ENCODE data around the gene SDK1.
"Not testable (repeated sequence)": the region's sequence is repeated elsewhere in the genome, so short reads cannot be mapped to it uniquely, and the experiment has no call there.

Gene SDK1

GRCh38 chr7:3721422-3721821, 420.4 kb downstream of the SDK1 start:
- no peak for DNase-seq (ENCODE audit: low read depth in 2 of 2, low spot score in 1 of 2)

- no peak for DNase-seq (ENCODE audit: low read depth in 2 of 2, low spot score in 1 of 2)
These were observed 421.4 kb downstream of the SDK1 start for GRCh38 chr7:3722396-3722922.

- DNase-seq (ENCODE audit: low read depth in 2 of 2, low spot score in 1 of 2) = no peak
These were observed 424.4 kb downstream of the SDK1 start for GRCh38 chr7:3725155-3726059.

- no peak for DNase-seq (ENCODE audit: low read depth in 2 of 2, low spot score in 1 of 2)
These were observed 429.2 kb downstream of the SDK1 start for GRCh38 chr7:3730276-3730675.

GRCh38 chr7:3732395-3733005, 431.4 kb downstream of the SDK1 start:
- DNase-seq (ENCODE audit: low read depth in 2 of 2, low spot score in 1 of 2) = no peak

- no peak for DNase-seq (ENCODE audit: low read depth in 2 of 2, low spot score in 1 of 2)
These were observed 432.6 kb downstream of the SDK1 start for GRCh38 chr7:3733541-3734140.

GRCh38 chr7:3738964-3739363, 437.9 kb downstream of the SDK1 start:
- DNase-seq (ENCODE audit: low read depth in 2 of 2, low spot score in 1 of 2) = no peak

- no peak for DNase-seq (ENCODE audit: low read depth in 2 of 2, low spot score in 1 of 2)
These were observed 438.9 kb downstream of the SDK1 start for GRCh38 chr7:3739983-3740382.

GRCh38 chr7:3747467-3747866, 446.4 kb downstream of the SDK1 start:
- no peak for DNase-seq (ENCODE audit: low read depth in 2 of 2, low spot score in 1 of 2)

GRCh38 chr7:3748389-3748788, 447.3 kb downstream of the SDK1 start:
- no peak for DNase-seq (ENCODE audit: low read depth in 2 of 2, low spot score in 1 of 2)

- no peak for DNase-seq (ENCODE audit: low read depth in 2 of 2, low spot score in 1 of 2)
These were observed 452.8 kb downstream of the SDK1 start for GRCh38 chr7:3753868-3754267.

- DNase-seq (ENCODE audit: low read depth in 2 of 2, low spot score in 1 of 2) = no peak
These were observed 453.7 kb downstream of the SDK1 start for GRCh38 chr7:3754493-3755341.

GRCh38 chr7:3755778-3756453, 454.9 kb downstream of the SDK1 start:
- not testable (repeated sequence) for DNase-seq (ENCODE audit: low read depth in 2 of 2, low spot score in 1 of 2)

GRCh38 chr7:3757059-3757458, 456.0 kb downstream of the SDK1 start:
- no peak for DNase-seq (ENCODE audit: low read depth in 2 of 2, low spot score in 1 of 2)

- DNase-seq (ENCODE audit: low read depth in 2 of 2, low spot score in 1 of 2) = no peak
These were observed 459.6 kb downstream of the SDK1 start for GRCh38 chr7:3760651-3761050.

- no peak for DNase-seq (ENCODE audit: low read depth in 2 of 2, low spot score in 1 of 2)
These were observed 461.2 kb downstream of the SDK1 start for GRCh38 chr7:3762146-3762831.

- no peak for DNase-seq (ENCODE audit: low read depth in 2 of 2, low spot score in 1 of 2)
These were observed 467.1 kb downstream of the SDK1 start for GRCh38 chr7:3767917-3768777.

GRCh38 chr7:3771906-3772305, 470.9 kb downstream of the SDK1 start:
- DNase-seq (ENCODE audit: low read depth in 2 of 2, low spot score in 1 of 2) = no peak

- DNase-seq (ENCODE audit: low read depth in 2 of 2, low spot score in 1 of 2) = no peak
These were observed 477.3 kb downstream of the SDK1 start for GRCh38 chr7:3778345-3778744.

Measured in stimulated activated CD8-positive, alpha-beta memory T cell treated with anti-CD3 and anti-CD28 coated beads, Interleukin-4, amount 100 ng/mL, for 4 hours (primary cell).